Natural killer cell (primary cell): ENCODE measurements around the gene ANKRD60. TPM values are rescaled to one million over a fixed set of nuclear protein-coding genes. Genes with fewer than 3 reads are reported as not detected.

ENCODE experiments used
- ATAC-seq, 3 donors: fragments of 150-1000 bp in 2 of 3; fragments of 200-7000 bp in 1 of 3; cut with Tn5 transposase; 1 replicate in 1 of 3; 2 replicates in 2 of 3; pipeline ENCODE4 v1.10.0; 2021; ENCODE audit warnings: mild to moderate bottlenecking in 2 of 3, moderate library complexity in 2 of 3
- DNase-seq, 2 donors: peaks; one replicate each; pipeline versions ENCODE4 v3.0.0 to v3.0.0-alpha.2; 2013 to 2021; ENCODE audit warnings: mixed read lengths in 1 of 2
- H3K27ac ChIP-seq: one replicate; pipeline ENCODE4 v1.5.1; 2013; ENCODE audit warnings: mild to moderate bottlenecking, low read length
- H3K27me3 ChIP-seq: one replicate; pipeline ENCODE4 v1.6.1; 2013; ENCODE audit warnings: low read length; ENCODE audit not compliant: control insufficient read depth, insufficient read depth
- H3K36me3 ChIP-seq: one replicate; pipeline ENCODE4 v1.6.1; 2013; ENCODE audit warnings: low read length; ENCODE audit not compliant: control insufficient read depth, insufficient read depth
- H3K4me1 ChIP-seq: one replicate; pipeline ENCODE4 v1.6.1; 2013; ENCODE audit warnings: low read length; ENCODE audit not compliant: control insufficient read depth, insufficient read depth
- H3K4me3 ChIP-seq: one replicate; pipeline ENCODE4 v1.5.1; 2013; ENCODE audit warnings: low read length
- H3K9me3 ChIP-seq: one replicate; pipeline ENCODE4 v1.6.1; 2013; ENCODE audit warnings: low read length; ENCODE audit not compliant: control insufficient read depth, insufficient read depth
- H3K27ac Mint-ChIP-seq, 2 donors: one replicate each; pipeline ENCODE4 v1.8.0; 2022; ENCODE audit warnings: mild to moderate bottlenecking in 2 of 2, mixed read lengths in 2 of 2, moderate library complexity in 1 of 2
- H3K27me3 Mint-ChIP-seq, 2 donors: one replicate each; pipeline ENCODE4 v1.8.0; 2022; ENCODE audit warnings: low read depth in 2 of 2, mixed read lengths in 2 of 2
- H3K36me3 Mint-ChIP-seq: one replicate; pipeline ENCODE4 v1.8.0; 2022; ENCODE audit warnings: mixed read lengths
- H3K4me1 Mint-ChIP-seq, 2 donors: one replicate each; pipeline ENCODE4 v1.8.0; 2022; ENCODE audit warnings: mixed read lengths in 2 of 2
- H3K4me3 Mint-ChIP-seq: one replicate; pipeline ENCODE4 v1.8.0; 2022; ENCODE audit warnings: mild to moderate bottlenecking, moderate library complexity, mixed read lengths
- H3K9me3 Mint-ChIP-seq, 2 donors: one replicate each; pipeline ENCODE4 v1.8.0; 2022; ENCODE audit warnings: mixed read lengths in 2 of 2
- WGBS: methylation state at CpG from one replicate; pipeline ENCODE4 v1.1.7; 2013; ENCODE audit warnings: missing lambda C conversion rate; ENCODE audit not compliant: insufficient coverage; 5-methylcytosine and 5-hydroxymethylcytosine counted together
- intact Hi-C: fragments of 100-400 bp; cut with micrococcal nuclease; formaldehyde crosslinking; loops from one replicate; pipeline ENCODE4 v1.14.2; 2022
- total RNA-seq, 4 donors: library from RNA; stranded (reverse); fragments of 120-200 nt in 1 of 4; gene quantifications; one replicate each; pipeline versions ENCODE4 v1.2.3 to v1.2.4, GENCODE V29; 2013 to 2022
- TF ChIP-seq, protein P1 (sequence below): fragments of 200-600 bp; IDR thresholded peaks from one replicate; pipeline ENCODE4 v1.8.0; 2022; ENCODE audit warnings: antibody characterized with exemption

Gene ANKRD60
- total RNA-seq, 3 donors from 2014 or later (not counting 1 experiment from before 2014, with no cell fraction given) = not detected

DNA sequence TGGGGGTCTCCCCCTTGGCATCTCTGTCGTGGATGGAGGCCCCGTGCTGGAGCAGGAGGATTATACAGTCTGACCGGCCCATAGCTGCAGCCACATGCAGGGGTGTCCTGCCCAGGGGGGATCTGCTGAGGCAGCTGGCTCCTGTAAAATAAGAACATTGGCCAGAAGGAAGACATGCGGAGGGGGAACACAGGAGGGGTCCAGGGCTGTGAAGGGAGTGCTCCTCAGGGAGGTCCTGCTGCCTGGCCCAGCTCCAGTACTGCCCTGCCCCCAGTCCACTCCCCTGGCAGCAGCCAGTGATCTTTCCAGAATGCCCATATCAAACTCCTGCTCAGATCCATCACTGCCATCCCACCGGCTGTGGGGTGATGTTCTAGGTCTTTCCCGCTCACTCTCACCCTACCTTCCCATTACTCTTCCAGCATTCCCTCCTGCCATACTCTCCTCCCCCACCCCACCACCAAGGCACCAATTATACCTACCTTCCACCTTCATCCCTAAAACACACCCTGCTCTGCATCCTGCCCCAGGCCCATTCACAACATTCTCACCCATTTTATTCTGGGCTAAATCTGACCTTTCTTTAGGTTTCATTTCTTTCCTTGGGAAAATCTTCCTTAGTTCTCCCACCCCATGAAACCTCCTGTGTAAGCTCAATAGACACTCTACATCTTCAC is 9.7 kb downstream of the ANKRD60 start:
- Mint-ChIP-seq H3K4me3 (no peak overlapping the region), H3K36me3 (no peaks in the 10 kb centered on the region), H3K9me3 (peaks cover 3% of the 10 kb centered on the region in 2 donors), H3K27ac (no peak overlapping the region), H3K27me3 (peaks cover 34 to 54% of the 10 kb centered on the region in 2 donors), H3K4me1 (no peaks in the 10 kb centered on the region)
- Histone ChIP-seq H3K9me3 (peaks cover 4% of the 10 kb centered on the region), H3K27ac (no peak overlapping the region), H3K27me3 (peaks cover 4% of the 10 kb centered on the region), H3K4me1 (no peaks in the 10 kb centered on the region), H3K36me3 (no peaks in the 10 kb centered on the region), H3K4me3 (no peak overlapping the region)
- ATAC-seq (no peak), DNase-seq (no peak)
- intact Hi-C loops = no loop called here
- WGBS = 58% methylated on average over 6 of the region's 6 CpGs
- TF ChIP-seq, protein P1, sequence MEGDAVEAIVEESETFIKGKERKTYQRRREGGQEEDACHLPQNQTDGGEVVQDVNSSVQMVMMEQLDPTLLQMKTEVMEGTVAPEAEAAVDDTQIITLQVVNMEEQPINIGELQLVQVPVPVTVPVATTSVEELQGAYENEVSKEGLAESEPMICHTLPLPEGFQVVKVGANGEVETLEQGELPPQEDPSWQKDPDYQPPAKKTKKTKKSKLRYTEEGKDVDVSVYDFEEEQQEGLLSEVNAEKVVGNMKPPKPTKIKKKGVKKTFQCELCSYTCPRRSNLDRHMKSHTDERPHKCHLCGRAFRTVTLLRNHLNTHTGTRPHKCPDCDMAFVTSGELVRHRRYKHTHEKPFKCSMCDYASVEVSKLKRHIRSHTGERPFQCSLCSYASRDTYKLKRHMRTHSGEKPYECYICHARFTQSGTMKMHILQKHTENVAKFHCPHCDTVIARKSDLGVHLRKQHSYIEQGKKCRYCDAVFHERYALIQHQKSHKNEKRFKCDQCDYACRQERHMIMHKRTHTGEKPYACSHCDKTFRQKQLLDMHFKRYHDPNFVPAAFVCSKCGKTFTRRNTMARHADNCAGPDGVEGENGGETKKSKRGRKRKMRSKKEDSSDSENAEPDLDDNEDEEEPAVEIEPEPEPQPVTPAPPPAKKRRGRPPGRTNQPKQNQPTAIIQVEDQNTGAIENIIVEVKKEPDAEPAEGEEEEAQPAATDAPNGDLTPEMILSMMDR = no peak

- no peaks in the 10 kb centered on the region for H3K36me3 ChIP-seq
- no peaks in the 10 kb centered on the region for H3K4me1 ChIP-seq
- H3K27ac ChIP-seq = no peak overlapping the region
- ATAC-seq (no peak), DNase-seq (no peak)
- 23% methylated on average over 4 of the region's 4 CpGs for WGBS
- Mint-ChIP-seq H3K36me3 (no peaks in the 10 kb centered on the region), H3K27me3 (peaks cover 25 to 35% of the 10 kb centered on the region in 2 donors), H3K4me3 (no peak overlapping the region), H3K27ac (no peak overlapping the region), H3K9me3 (peaks cover 3% of the 10 kb centered on the region in 2 donors), H3K4me1 (no peaks in the 10 kb centered on the region)
- TF ChIP-seq, protein P1 = no peak
- intact Hi-C loops = no loop called here
- no peak overlapping the region for H3K4me3 ChIP-seq
- no peaks in the 10 kb centered on the region for H3K27me3 ChIP-seq
- peaks cover 4% of the 10 kb centered on the region for H3K9me3 ChIP-seq
These were observed 12.1 kb downstream of the ANKRD60 start for GRCh38 chr20:58216334-58216733.

DNA sequence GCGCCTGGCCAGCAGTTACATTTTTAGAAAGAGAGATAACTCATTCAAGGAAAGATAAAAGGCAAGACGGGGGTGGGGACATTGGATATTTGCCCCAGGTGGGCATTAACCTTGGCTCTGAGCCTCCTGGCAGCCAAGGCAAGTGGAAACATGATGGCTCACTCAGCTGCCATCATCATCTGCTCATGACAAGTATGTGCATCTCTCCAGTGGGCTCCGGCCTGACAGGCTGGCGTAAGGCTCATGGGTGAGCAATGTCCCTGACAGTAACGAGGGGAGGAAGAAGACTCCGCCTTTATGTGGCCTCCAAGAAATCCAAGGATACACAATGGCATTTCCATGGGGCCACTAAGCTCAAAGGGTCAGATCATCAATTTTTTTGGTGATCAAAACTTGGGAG is 13.3 kb downstream of the ANKRD60 start:
- 89% methylated on average over 6 of the region's 6 CpGs for WGBS
- TF ChIP-seq, protein P1 = no peak
- no peaks in the 10 kb centered on the region for H3K4me1 Mint-ChIP-seq
- Histone ChIP-seq H3K27ac (no peak overlapping the region), H3K27me3 (no peaks in the 10 kb centered on the region), H3K4me3 (no peak overlapping the region), H3K4me1 (peaks cover 1% of the 10 kb centered on the region), H3K36me3 (no peaks in the 10 kb centered on the region), H3K9me3 (peaks cover 4% of the 10 kb centered on the region)
- H3K27ac Mint-ChIP-seq = no peak overlapping the region
- H3K36me3 Mint-ChIP-seq = no peaks in the 10 kb centered on the region
- ATAC-seq (no peak), DNase-seq (no peak)
- H3K9me3 Mint-ChIP-seq = peaks cover 3% of the 10 kb centered on the region in 2 donors
- intact Hi-C loops = no loop called here
- H3K4me3 Mint-ChIP-seq = no peak overlapping the region
- peaks cover 24 to 34% of the 10 kb centered on the region in 2 donors for H3K27me3 Mint-ChIP-seq

- H3K27me3 Mint-ChIP-seq = peaks cover 26 to 29% of the 10 kb centered on the region in 2 donors
- no peak for DNase-seq
- no peaks in the 10 kb centered on the region for H3K27me3 ChIP-seq
- no peak overlapping the region for H3K4me3 Mint-ChIP-seq
- no peak overlapping the region for H3K27ac Mint-ChIP-seq
- H3K27ac ChIP-seq = no peak overlapping the region
- H3K4me1 ChIP-seq = peaks cover 6% of the 10 kb centered on the region
- TF ChIP-seq, protein P1 = no peak
- intact Hi-C loops = loop anchor here (5.0 kb wide), 1 partner anchor 717 kb away; no protein-coding TSS in a partner anchor
- peaks cover 3% of the 10 kb centered on the region in 2 donors for H3K9me3 Mint-ChIP-seq
- no peak for ATAC-seq
- H3K4me1 Mint-ChIP-seq = peaks cover 0 to 6% of the 10 kb centered on the region in 2 donors
- 86% methylated on average over 8 of the region's 8 CpGs for WGBS
- no peak overlapping the region for H3K4me3 ChIP-seq
- H3K9me3 ChIP-seq = peaks cover 4% of the 10 kb centered on the region
- H3K36me3 Mint-ChIP-seq = no peaks in the 10 kb centered on the region
- no peaks in the 10 kb centered on the region for H3K36me3 ChIP-seq
These were observed 14.1 kb downstream of the ANKRD60 start for GRCh38 chr20:58214310-58214709.
